GM19468 (cell line): ENCODE measurements around the gene ZBTB7C.

ENCODE experiments used
- ATAC-seq: cut with Tn5 transposase; IDR thresholded peaks from one replicate; pipeline ENCODE4 v1.9.1; 2021; ENCODE audit warnings: mild to moderate bottlenecking, moderate library complexity, moderate number of reproducible peaks; ENCODE audit not compliant: unreplicated experiment; ENCODE audit errors: extremely low read depth

ZBTB7C gene

GRCh38 chr18:48023334-48024008, 385.7 kb downstream of the ZBTB7C start:
- ATAC-seq: no peak

GRCh38 chr18:48022531-48023329, 386.5 kb downstream of the ZBTB7C start:
- no peak for ATAC-seq

GRCh38 chr18:48022021-48022420, 387.2 kb downstream of the ZBTB7C start:
- ATAC-seq: no peak

- ATAC-seq: no peak
These were observed 387.8 kb downstream of the ZBTB7C start for GRCh38 chr18:48021273-48021914.

GRCh38 chr18:48020337-48021250, 388.6 kb downstream of the ZBTB7C start:
- no peak for ATAC-seq

- ATAC-seq: no peak
These were observed 389.4 kb downstream of the ZBTB7C start for GRCh38 chr18:48019557-48020325.

- no peak for ATAC-seq
These were observed 390.3 kb downstream of the ZBTB7C start for GRCh38 chr18:48018851-48019250.

- ATAC-seq: no peak
These were observed 391.5 kb downstream of the ZBTB7C start for GRCh38 chr18:48017635-48018034.

- no peak for ATAC-seq
These were observed 396.0 kb downstream of the ZBTB7C start for GRCh38 chr18:48013162-48013561.

- ATAC-seq: no peak
These were observed 397.2 kb downstream of the ZBTB7C start for GRCh38 chr18:48011926-48012465.

GRCh38 chr18:48010264-48010663, 398.9 kb downstream of the ZBTB7C start:
- ATAC-seq: no peak

- ATAC-seq: no peak
These were observed 400.0 kb downstream of the ZBTB7C start for GRCh38 chr18:48009116-48009745.

GRCh38 chr18:48007955-48008701, 401.1 kb downstream of the ZBTB7C start:
- peak; percentile 63 for ATAC-seq

- no peak for ATAC-seq
These were observed 401.8 kb downstream of the ZBTB7C start for GRCh38 chr18:48007381-48007780.

GRCh38 chr18:48006415-48007175, 402.6 kb downstream of the ZBTB7C start:
- no peak for ATAC-seq

- ATAC-seq: no peak
These were observed 404.6 kb downstream of the ZBTB7C start for GRCh38 chr18:48004577-48004976.
